Tibial nerve (tissue), 4 donors: ENCODE measurements around the gene GPRC5B. TPM values are rescaled to one million over a fixed set of nuclear protein-coding genes. Genes with fewer than 3 reads are reported as not detected.
A peak's percentile ranks its signal among the peaks of the same experiment; 100 is the strongest.

Experiments
- DNase-seq, 2 donors: peaks; one replicate each; pipeline ENCODE4 v3.0.0-alpha.2; 2019; ENCODE audit warnings: low spot score in 2 of 2
- H3K27ac ChIP-seq, 4 donors: fragments of 200-600 bp; sonication (generic) in 3 of 4; one replicate each; pipeline ENCODE4 v1.5.1; 2017 to 2019; ENCODE audit warnings: mild to moderate bottlenecking in 1 of 4
- H3K27me3 ChIP-seq, 2 donors: fragments of 200-600 bp; sonication (generic) in 1 of 2; one replicate each; pipeline versions ENCODE4 v1.5.1 to v1.6.0; 2017 to 2019
- H3K36me3 ChIP-seq, 3 donors: fragments of 200-600 bp; sonication (generic); one replicate each; pipeline ENCODE4 v1.5.1; 2018 to 2019
- H3K4me1 ChIP-seq, 4 donors: fragments of 200-600 bp; sonication (generic) in 3 of 4; one replicate each; pipeline ENCODE4 v1.5.1; 2017 to 2019
- H3K4me3 ChIP-seq, 4 donors: fragments of 200-600 bp; sonication (generic) in 3 of 4; one replicate each; pipeline ENCODE4 v1.5.1; 2017 to 2019; ENCODE audit warnings: mild to moderate bottlenecking in 1 of 4, moderate library complexity in 1 of 4
- H3K9me3 ChIP-seq, 4 donors: fragments of 200-600 bp; sonication (generic) in 3 of 4; one replicate each; pipeline ENCODE4 v1.5.1; 2017 to 2019
- CTCF ChIP-seq, 5 experiments: fragments of 200-600 bp in 3 of 5; fragments of 450-650 bp in 2 of 5; sonication (generic) in 3 of 5; IDR thresholded peaks; one replicate each; pipeline ENCODE4 v1.5.1; 2016 to 2019; ENCODE audit warnings: antibody characterized with exemption in 5 of 5, mild to moderate bottlenecking in 3 of 5, moderate library complexity in 2 of 5
- EP300 ChIP-seq, 2 donors: sonication (generic); formaldehyde crosslinking; IDR thresholded peaks; one replicate each; pipeline ENCODE4 v1.6.1; 2017; ENCODE audit warnings: antibody characterized with exemption in 2 of 2, mild to moderate bottlenecking in 1 of 2
- POLR2A ChIP-seq, 2 donors: fragments of 450-650 bp; IDR thresholded peaks; one replicate each; pipeline ENCODE4 v1.6.1; 2017; ENCODE audit warnings: antibody characterized with exemption in 2 of 2, mild to moderate bottlenecking in 2 of 2, moderate library complexity in 2 of 2
- WGBS, 2 donors: methylation state at CpG; one replicate each; pipeline ENCODE4 v1.1.5; 2018; 5-methylcytosine and 5-hydroxymethylcytosine counted together
- total RNA-seq, 4 donors: library from RNA; depleted of rRNA; stranded (reverse); fragments of >200 nt; gene quantifications; one replicate each; pipeline ENCODE4 v1.1.0, GENCODE V29; 2016

GPRC5B gene
- total RNA-seq, 4 donors from 2014 or later = 68.4 to 116 (median 101) TPM

GRCh38 chr16:19874026-19874425 is 10.6 kb downstream of the GPRC5B start:
- H3K4me1 ChIP-seq = peaks cover 0 to 27% (median 3%) of the 10 kb centered on the region in 4 donors
- H3K4me3 ChIP-seq = no peak overlapping the region
- H3K36me3 ChIP-seq = peaks cover 0 to 32% (median 0%) of the 10 kb centered on the region in 3 donors
- peak overlapping the region in 2 of 4 donors; percentile 14 to 22 for H3K27ac ChIP-seq
- DNase-seq = no peak
- no peak for TF ChIP-seq CTCF (IDR thresholded peaks at IDR 0.05)
- TF ChIP-seq EP300 (IDR thresholded peaks at IDR 0.05) = no peak
- no peak for TF ChIP-seq POLR2A (IDR thresholded peaks at IDR 0.05)
- H3K9me3 ChIP-seq = no peaks in the 10 kb centered on the region
- 67 to 76% methylated on average over 8 of the region's 8 CpGs for WGBS, 2 donors
- no peaks in the 10 kb centered on the region for H3K27me3 ChIP-seq

DNA sequence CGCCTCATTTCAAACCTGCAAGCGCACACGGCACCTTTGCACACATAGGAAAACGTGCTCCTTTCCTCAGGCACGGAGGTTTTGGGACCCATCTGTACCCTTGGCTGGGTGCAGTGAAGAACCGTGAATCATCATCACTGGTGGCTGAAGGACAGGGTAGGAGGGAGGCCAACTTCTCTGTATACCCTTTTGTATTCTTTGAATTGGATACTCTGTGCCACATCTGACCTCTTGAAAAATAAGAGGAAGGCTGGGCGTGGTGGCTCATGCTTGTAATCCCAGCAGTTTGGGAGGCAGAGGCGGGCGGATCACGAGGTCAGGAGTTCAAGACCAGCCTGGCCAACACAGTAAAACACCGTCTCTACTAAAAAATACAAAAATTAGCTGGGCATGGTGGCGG is 11.7 kb downstream of the GPRC5B start:
- H3K4me1 ChIP-seq = peaks cover 0 to 27% (median 3%) of the 10 kb centered on the region in 4 donors
- H3K4me3 ChIP-seq = no peak overlapping the region
- no peak for DNase-seq
- peaks cover 0 to 41% (median 0%) of the 10 kb centered on the region in 3 donors for H3K36me3 ChIP-seq
- no peaks in the 10 kb centered on the region for H3K9me3 ChIP-seq
- no peak for TF ChIP-seq EP300 (IDR thresholded peaks at IDR 0.05)
- no peak for TF ChIP-seq CTCF (IDR thresholded peaks at IDR 0.05)
- no peak for TF ChIP-seq POLR2A (IDR thresholded peaks at IDR 0.05)
- H3K27me3 ChIP-seq = no peaks in the 10 kb centered on the region
- no peak overlapping the region for H3K27ac ChIP-seq
- 73 to 75% methylated on average over 12 of the region's 12 CpGs for WGBS, 2 donors

- Histone ChIP-seq H3K4me3 (no peak overlapping the region), H3K27me3 (no peaks in the 10 kb centered on the region), H3K36me3 (peaks cover 0 to 47% (median 0%) of the 10 kb centered on the region in 3 donors), H3K4me1 (peaks cover 0 to 27% (median 3%) of the 10 kb centered on the region in 4 donors), H3K9me3 (no peaks in the 10 kb centered on the region), H3K27ac (no peak overlapping the region)
- DNase-seq = no peak
- WGBS, 2 donors = 95 to 97% methylated on average over 32 to 33 of the region's 33 CpGs
- TF ChIP-seq POLR2A (IDR thresholded peaks at IDR 0.05) (no peak), EP300 (IDR thresholded peaks at IDR 0.05) (no peak), CTCF (IDR thresholded peaks at IDR 0.05) (no peak)
Measured at GRCh38 chr16:19872179-19872863, 12.3 kb downstream of the GPRC5B start.

DNA sequence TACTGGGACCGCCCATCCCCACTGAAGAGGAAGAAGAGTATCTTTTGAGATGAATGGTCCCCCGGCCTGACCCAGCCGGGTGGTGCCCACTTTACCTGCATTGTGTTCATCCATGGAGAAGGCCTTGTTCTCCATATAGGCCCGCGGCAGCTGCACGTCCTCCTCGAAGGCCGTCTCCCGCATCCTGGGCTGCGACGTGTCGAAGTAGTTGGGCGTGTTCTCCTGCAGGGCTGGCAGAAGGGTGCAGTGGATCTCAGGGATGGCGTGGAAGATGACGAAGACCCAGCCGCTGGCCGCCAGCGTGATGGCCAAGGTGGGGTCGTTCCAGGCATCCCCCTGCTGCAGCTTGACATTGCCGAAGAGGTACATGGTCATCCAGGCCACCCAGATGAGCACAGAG is 12.9 kb downstream of the GPRC5B start:
- TF ChIP-seq POLR2A (IDR thresholded peaks at IDR 0.05) = no peak
- no peak for TF ChIP-seq CTCF (IDR thresholded peaks at IDR 0.05)
- no peak for TF ChIP-seq EP300 (IDR thresholded peaks at IDR 0.05)
- DNase-seq = no peak
- Histone ChIP-seq H3K9me3 (no peaks in the 10 kb centered on the region), H3K4me1 (peaks cover 0 to 22% (median 3%) of the 10 kb centered on the region in 4 donors), H3K27me3 (no peaks in the 10 kb centered on the region), H3K27ac (no peak overlapping the region), H3K36me3 (peaks cover 0 to 51% (median 0%) of the 10 kb centered on the region in 3 donors), H3K4me3 (no peak overlapping the region)
- 95 to 98% methylated on average over 15 to 20 of the region's 20 CpGs for WGBS, 2 donors

- no peak overlapping the region for H3K4me3 ChIP-seq
- DNase-seq = no peak
- peaks cover 0 to 56% (median 0%) of the 10 kb centered on the region in 3 donors for H3K36me3 ChIP-seq
- TF ChIP-seq POLR2A (IDR thresholded peaks at IDR 0.05) (no peak), EP300 (IDR thresholded peaks at IDR 0.05) (no peak)
- WGBS, 2 donors = 64 to 77% methylated on average over 9 of the region's 9 CpGs
- H3K27me3 ChIP-seq = no peaks in the 10 kb centered on the region
- no peaks in the 10 kb centered on the region for H3K4me1 ChIP-seq
- no peaks in the 10 kb centered on the region for H3K9me3 ChIP-seq
- H3K27ac ChIP-seq = peak overlapping the region in 1 of 4 donors; percentile 1
Measured at GRCh38 chr16:19868421-19868820, 16.2 kb downstream of the GPRC5B start.
